HG03558 (cell line): ENCODE results near the gene SV2A.

Experiments used
- ATAC-seq: cut with Tn5 transposase; IDR thresholded peaks from one replicate; pipeline ENCODE4 v1.9.1; 2021; ENCODE audit warnings: moderate number of reproducible peaks; ENCODE audit not compliant: unreplicated experiment; ENCODE audit errors: extremely low read depth

The SV2A gene

DNA sequence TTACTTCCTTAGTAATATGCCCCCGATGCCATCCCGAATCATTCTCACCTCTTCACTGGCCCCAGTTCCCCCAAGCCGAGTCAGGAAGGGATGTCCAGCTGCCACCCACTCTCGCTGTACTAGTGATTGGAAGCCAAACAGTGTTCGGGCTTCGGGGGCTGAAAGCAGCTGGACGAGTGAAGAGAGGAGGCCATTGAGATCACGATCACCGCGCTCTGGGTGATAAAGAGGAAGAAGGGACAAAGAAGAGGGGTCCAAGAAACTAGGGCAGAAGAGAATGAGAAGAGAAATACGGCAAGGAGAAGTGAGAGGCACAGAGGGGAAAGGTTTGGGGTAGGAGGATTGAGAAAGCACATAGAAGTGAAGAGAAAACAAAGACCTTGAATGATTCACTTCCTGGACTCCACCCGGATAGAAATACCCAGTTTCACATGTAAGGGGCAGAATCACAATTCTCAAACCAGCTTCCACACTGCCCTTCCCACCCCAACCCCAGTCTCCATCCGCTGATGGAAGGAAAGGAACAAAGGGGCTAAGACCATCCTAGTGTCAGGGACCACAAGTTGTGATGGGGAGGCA, 13.7 kb upstream of the SV2A start:
- no peak for ATAC-seq

GRCh38 chr1:149929856-149930255, 12.2 kb upstream of the SV2A start:
- ATAC-seq = no peak

DNA sequence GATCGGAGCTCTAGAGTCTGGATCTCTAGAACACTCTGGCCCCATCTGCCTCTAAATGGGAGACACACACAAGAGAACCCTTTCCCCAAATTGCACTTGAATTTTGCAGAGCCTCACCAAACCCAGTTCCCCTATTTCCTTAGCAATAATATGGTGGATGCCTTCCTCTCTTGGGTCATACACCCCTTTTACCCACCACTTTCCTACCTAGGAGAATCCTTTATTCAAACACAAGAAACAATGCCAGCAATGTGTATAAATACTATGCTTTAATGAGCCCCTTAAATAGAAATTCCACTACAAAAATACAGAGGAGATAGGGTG, 10.7 kb upstream of the SV2A start:
- ATAC-seq = no peak

- peak; percentile 79 for ATAC-seq
Measured at GRCh38 chr1:149927563-149928400, 10.1 kb upstream of the SV2A start, which contains the start of gene SF3B4. Gene SF3B4, minus strand, starts transcription at chr1:149927803. Its CDS starts 44 bp downstream, at chr1:149927759.

- no peak for ATAC-seq
Measured at GRCh38 chr1:149927056-149927562, 9.5 kb upstream of the SV2A start.

DNA sequence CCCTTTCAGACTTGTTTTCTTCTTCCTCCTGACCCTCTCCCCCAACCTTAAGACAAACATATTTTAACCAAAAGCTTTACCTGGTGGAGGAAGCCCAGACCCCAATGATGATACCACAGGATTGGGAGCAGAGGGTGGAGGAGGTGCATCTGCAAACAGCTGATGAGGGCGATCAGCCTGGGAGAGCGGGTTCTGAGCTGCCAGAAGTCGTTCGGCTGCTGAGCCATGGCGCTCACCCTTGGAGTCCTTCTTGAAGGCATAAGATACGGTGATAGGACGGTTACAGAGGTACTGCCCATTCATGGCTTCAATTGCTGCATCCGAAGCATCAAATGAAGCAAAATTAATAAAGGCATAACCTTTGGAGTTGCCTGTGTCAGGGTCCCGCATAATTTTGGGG, 8.7 kb upstream of the SV2A start:
- no peak for ATAC-seq

GRCh38 chr1:149925751-149926150, 8.1 kb upstream of the SV2A start:
- ATAC-seq = no peak

DNA sequence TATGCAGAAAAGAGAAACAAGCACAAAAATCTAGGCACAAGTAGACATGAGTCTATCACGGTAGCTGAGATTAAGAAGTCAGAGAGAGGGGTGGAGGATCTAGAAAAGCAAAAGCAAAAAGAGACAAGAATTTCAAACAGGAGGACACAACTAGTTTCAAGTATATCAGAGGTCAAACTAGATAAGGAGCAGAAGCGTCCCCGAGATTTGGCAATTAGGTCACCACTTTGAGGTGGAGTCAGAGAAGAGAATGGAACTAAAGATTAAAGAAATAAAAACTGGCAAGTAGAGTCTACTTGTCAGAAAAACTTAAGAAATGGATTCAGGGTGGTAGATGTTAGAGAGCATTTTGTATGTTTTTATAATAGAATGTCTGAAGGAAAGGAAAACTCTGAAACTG, 7.7 kb upstream of the SV2A start:
- ATAC-seq = no peak

- no peak for ATAC-seq
Measured at GRCh38 chr1:149923626-149924025, 6.0 kb upstream of the SV2A start.

GRCh38 chr1:149916898-149917252, 769 bp downstream of the SV2A start:
- no peak for ATAC-seq

DNA sequence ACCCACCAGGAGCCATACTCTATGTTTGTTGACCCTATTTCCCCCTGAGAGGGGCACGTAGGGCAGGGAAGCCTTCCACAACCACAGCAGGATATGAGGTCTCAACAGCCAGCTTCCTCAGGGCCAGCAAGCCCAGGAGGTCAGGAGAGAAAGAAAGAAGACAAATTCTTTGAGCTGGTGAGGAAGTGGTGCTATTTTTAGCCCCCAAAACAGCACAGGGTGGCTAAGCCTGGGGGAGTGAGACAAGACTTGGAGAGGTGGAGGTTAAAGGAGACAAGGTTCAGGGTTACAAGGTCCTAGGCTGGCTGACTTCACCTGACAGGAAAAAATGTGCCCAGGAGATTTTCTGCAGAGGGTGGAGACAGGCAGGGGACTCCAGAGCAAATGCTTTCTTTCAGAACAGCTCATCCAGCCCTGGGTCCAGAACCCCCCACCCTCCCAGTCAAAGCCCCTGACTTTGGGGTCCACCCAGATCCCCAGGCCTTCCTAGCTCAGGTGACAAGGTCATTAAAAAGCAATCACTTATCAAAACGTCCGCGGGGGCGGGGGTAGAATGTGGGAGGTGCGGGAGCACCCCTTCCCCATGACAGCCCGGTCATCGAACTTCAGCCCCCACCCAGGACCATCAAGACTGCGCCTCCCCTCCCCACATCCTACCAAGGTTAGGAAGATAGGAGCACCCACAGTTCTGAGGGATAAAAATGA, 1.3 kb downstream of the SV2A start:
- ATAC-seq = no peak

- no peak for ATAC-seq
Measured at GRCh38 chr1:149915429-149916192, 2.0 kb downstream of the SV2A start.

- ATAC-seq = no peak
Measured at GRCh38 chr1:149914545-149914944, 3.1 kb downstream of the SV2A start.

- ATAC-seq = no peak
Measured at GRCh38 chr1:149906570-149907075, 11.0 kb downstream of the SV2A start.

- ATAC-seq = no peak
Measured at GRCh38 chr1:149903836-149904491, 13.7 kb downstream of the SV2A start.

GRCh38 chr1:149899460-149900284, 18.0 kb downstream of the SV2A start, which contains the start of gene BOLA1:
Gene BOLA1, plus strand, starts transcription at chr1:149899568. Its CDS starts 492 bp downstream, at chr1:149900060.
- peak; percentile 86 for ATAC-seq

- ATAC-seq = no peak
Measured at GRCh38 chr1:149896575-149896974, 21.1 kb downstream of the SV2A start.

- no peak for ATAC-seq
Measured at GRCh38 chr1:149888999-149889289, 28.7 kb downstream of the SV2A start.
